NT2/D1 (cell line): Measurements from ENCODE around the gene CLIC1.

Experiments
- DNase-seq: peaks from one replicate; pipeline ENCODE4 v3.0.0-alpha.2; 2011; ENCODE audit warnings: low read depth, low spot score
- H3K27me3 ChIP-seq: 2 replicates; pipeline ENCODE4 v1.6.0; 2011; ENCODE audit warnings: mild to moderate bottlenecking; ENCODE audit not compliant: insufficient read length, insufficient read depth
- H3K36me3 ChIP-seq: 2 replicates; pipeline ENCODE4 v1.6.1; 2011; ENCODE audit warnings: mild to moderate bottlenecking, low read length, mixed read lengths; ENCODE audit not compliant: insufficient read depth, insufficient read length
- H3K4me1 ChIP-seq: 2 replicates; pipeline ENCODE4 v1.5.1; 2011; ENCODE audit not compliant: insufficient read depth, insufficient read length
- H3K4me3 ChIP-seq: 2 replicates; pipeline ENCODE4 v1.5.1; 2011; ENCODE audit warnings: low read depth; ENCODE audit not compliant: insufficient read length
- H3K9ac ChIP-seq: 2 replicates; pipeline ENCODE4 v1.6.0; 2011; ENCODE audit warnings: low read depth; ENCODE audit not compliant: insufficient read length
- H3K9me3 ChIP-seq: 2 replicates; pipeline ENCODE4 v1.5.1; 2011; ENCODE audit warnings: mild to moderate bottlenecking, low read length; ENCODE audit not compliant: insufficient read depth
- SUZ12 ChIP-seq: IDR thresholded peaks from 2 replicates; pipeline ENCODE4 v1.6.1; 2011; ENCODE audit not compliant: insufficient read length, insufficient read depth; ENCODE audit errors: extremely low read depth
- YY1 ChIP-seq: IDR thresholded peaks from 2 replicates; pipeline ENCODE4 v1.6.1; 2011; ENCODE audit not compliant: insufficient read length, insufficient read depth
- ZNF274 ChIP-seq: IDR thresholded peaks from 2 replicates; pipeline ENCODE4 v1.6.1; 2011; ENCODE audit warnings: mild to moderate bottlenecking, low read depth, low read length

The CLIC1 gene

GRCh38 chr6:31697555-31697954, 38.8 kb downstream of the CLIC1 start:
- no peak for TF ChIP-seq SUZ12
- no peak for TF ChIP-seq ZNF274
- no peak for TF ChIP-seq YY1
- no peak overlapping the region for H3K9ac ChIP-seq
- H3K4me3 ChIP-seq: no peak overlapping the region
- peaks cover 64% of the 10 kb centered on the region for H3K36me3 ChIP-seq
- H3K9me3 ChIP-seq: no peaks in the 10 kb centered on the region
- H3K27me3 ChIP-seq: no peaks in the 10 kb centered on the region
- H3K4me1 ChIP-seq: peaks cover 5% of the 10 kb centered on the region
- no peak for DNase-seq

GRCh38 chr6:31693535-31693934, 42.8 kb downstream of the CLIC1 start:
- H3K9ac ChIP-seq: no peak overlapping the region
- TF ChIP-seq YY1 (no peak), ZNF274 (no peak), SUZ12 (no peak)
- H3K4me3 ChIP-seq: no peak overlapping the region
- H3K27me3 ChIP-seq: no peaks in the 10 kb centered on the region
- H3K9me3 ChIP-seq: no peaks in the 10 kb centered on the region
- no peak for DNase-seq
- H3K36me3 ChIP-seq: peaks cover 65% of the 10 kb centered on the region
- peaks cover 7% of the 10 kb centered on the region for H3K4me1 ChIP-seq

DNA sequence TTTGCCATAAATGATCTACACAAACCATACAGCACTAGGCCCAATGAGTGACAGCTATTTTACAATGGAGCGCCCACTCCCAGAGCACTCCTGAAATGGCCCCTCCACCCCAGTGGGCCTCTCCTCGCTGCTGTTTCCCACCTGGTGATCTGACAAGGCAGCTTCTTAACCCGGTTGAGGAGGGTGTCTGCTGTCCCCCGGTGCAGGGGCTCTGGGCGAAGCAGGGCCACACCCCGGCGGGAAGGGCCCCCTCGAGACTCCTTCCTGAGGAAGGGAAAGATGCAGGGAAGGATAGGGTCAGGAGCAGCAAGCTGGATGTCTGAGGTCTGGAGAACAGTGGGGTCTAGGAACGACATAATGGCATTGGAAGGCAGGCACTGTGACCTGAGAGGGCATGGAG, 43.4 kb downstream of the CLIC1 start:
- H3K36me3 ChIP-seq: peaks cover 71% of the 10 kb centered on the region

DNA sequence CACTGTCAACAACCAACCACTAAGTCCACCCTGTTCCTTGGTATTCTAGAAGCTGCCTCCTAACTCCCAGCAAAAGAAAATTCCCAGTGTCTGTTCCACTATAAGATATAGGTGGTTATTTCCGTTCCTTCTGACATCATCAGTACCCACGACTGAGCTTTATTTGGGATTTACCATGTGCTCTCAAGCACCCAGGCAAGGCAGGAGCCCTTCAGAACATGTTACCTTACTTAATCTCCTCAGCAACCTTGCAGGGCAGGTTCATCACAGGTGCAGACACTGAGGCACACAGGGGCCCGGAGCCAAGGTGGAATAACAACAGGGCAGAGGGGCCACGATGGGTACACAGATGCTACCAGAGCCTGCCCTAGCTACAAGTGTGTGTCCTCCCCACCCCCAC, 44.0 kb downstream of the CLIC1 start:
- TF ChIP-seq SUZ12: no peak
- no peak for TF ChIP-seq YY1
- TF ChIP-seq ZNF274: no peak
- Histone ChIP-seq H3K27me3 (no peaks in the 10 kb centered on the region), H3K4me3 (no peak overlapping the region), H3K4me1 (peaks cover 14% of the 10 kb centered on the region), H3K36me3 (peaks cover 72% of the 10 kb centered on the region), H3K9ac (no peak overlapping the region), H3K9me3 (no peaks in the 10 kb centered on the region)
- DNase-seq: no peak

More for the DNA sequence above, 43.4 kb downstream of the CLIC1 start:
- Histone ChIP-seq H3K9me3 (no peaks in the 10 kb centered on the region), H3K27me3 (no peaks in the 10 kb centered on the region), H3K4me1 (peaks cover 11% of the 10 kb centered on the region), H3K4me3 (no peak overlapping the region), H3K9ac (no peak overlapping the region)
- TF ChIP-seq SUZ12 (no peak), YY1 (no peak), ZNF274 (no peak)
- DNase-seq: no peak

DNA sequence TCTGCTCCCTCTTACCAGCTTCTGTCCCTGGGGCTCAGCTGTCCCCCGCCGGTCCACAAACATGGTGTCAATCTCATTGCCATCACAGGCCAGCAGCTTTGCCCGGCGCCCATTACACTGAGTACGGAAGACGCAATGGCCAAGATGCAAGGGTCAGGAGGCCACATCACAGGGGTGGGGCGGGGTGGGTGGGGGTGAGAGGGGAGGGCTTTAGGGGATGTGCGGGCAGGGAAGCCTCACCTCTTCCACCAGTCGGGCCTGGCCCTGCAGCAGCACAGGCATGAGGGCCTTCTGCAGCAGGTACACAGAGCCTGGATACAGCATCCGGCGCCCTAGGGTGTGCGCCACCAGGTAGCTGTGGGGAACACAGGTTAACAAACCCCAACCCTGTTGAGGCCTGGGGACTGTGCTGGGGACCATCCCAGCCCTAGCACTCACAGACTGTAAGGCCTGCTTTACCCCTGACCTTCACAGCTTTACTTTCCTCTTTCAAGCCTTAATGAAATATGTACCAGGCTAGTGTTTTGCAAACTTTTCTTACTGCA, 44.7 kb downstream of the CLIC1 start:
- Histone ChIP-seq H3K27me3 (no peaks in the 10 kb centered on the region), H3K9me3 (no peaks in the 10 kb centered on the region), H3K4me3 (no peak overlapping the region), H3K4me1 (peaks cover 14% of the 10 kb centered on the region), H3K36me3 (peaks cover 74% of the 10 kb centered on the region), H3K9ac (no peak overlapping the region)
- DNase-seq: no peak
- TF ChIP-seq ZNF274: no peak
- no peak for TF ChIP-seq YY1
- no peak for TF ChIP-seq SUZ12

GRCh38 chr6:31691078-31691463, 45.3 kb downstream of the CLIC1 start:
- Histone ChIP-seq H3K36me3 (peaks cover 75% of the 10 kb centered on the region), H3K4me1 (peaks cover 14% of the 10 kb centered on the region), H3K27me3 (no peaks in the 10 kb centered on the region), H3K9me3 (no peaks in the 10 kb centered on the region), H3K4me3 (no peak overlapping the region), H3K9ac (no peak overlapping the region)
- no peak for TF ChIP-seq ZNF274
- TF ChIP-seq SUZ12: no peak
- no peak for TF ChIP-seq YY1
- DNase-seq: no peak

- Histone ChIP-seq H3K4me3 (no peak overlapping the region), H3K9me3 (no peaks in the 10 kb centered on the region), H3K27me3 (no peaks in the 10 kb centered on the region), H3K36me3 (peaks cover 78% of the 10 kb centered on the region), H3K4me1 (peaks cover 14% of the 10 kb centered on the region), H3K9ac (no peak overlapping the region)
- no peak for DNase-seq
- TF ChIP-seq YY1 (no peak), SUZ12 (no peak), ZNF274 (no peak)
Measured at GRCh38 chr6:31690231-31691077, 45.9 kb downstream of the CLIC1 start.
